A549 treated with AZD9567 at 1 μM for 4 hours (cell line): ENCODE data around the gene KIAA1217. TPM values are rescaled to one million over a fixed set of nuclear protein-coding genes. Genes with fewer than 3 reads are reported as not detected.

Source experiments
- total RNA-seq: library from RNA; stranded (reverse); fragments of 200-300 nt; extraction: Qiagen RNA extraction; gene quantifications from 5 replicates; pipeline ENCODE4 v1.2.3, GENCODE V29; 2022; ENCODE audit not compliant: insufficient read depth

The KIAA1217 gene, protein sequence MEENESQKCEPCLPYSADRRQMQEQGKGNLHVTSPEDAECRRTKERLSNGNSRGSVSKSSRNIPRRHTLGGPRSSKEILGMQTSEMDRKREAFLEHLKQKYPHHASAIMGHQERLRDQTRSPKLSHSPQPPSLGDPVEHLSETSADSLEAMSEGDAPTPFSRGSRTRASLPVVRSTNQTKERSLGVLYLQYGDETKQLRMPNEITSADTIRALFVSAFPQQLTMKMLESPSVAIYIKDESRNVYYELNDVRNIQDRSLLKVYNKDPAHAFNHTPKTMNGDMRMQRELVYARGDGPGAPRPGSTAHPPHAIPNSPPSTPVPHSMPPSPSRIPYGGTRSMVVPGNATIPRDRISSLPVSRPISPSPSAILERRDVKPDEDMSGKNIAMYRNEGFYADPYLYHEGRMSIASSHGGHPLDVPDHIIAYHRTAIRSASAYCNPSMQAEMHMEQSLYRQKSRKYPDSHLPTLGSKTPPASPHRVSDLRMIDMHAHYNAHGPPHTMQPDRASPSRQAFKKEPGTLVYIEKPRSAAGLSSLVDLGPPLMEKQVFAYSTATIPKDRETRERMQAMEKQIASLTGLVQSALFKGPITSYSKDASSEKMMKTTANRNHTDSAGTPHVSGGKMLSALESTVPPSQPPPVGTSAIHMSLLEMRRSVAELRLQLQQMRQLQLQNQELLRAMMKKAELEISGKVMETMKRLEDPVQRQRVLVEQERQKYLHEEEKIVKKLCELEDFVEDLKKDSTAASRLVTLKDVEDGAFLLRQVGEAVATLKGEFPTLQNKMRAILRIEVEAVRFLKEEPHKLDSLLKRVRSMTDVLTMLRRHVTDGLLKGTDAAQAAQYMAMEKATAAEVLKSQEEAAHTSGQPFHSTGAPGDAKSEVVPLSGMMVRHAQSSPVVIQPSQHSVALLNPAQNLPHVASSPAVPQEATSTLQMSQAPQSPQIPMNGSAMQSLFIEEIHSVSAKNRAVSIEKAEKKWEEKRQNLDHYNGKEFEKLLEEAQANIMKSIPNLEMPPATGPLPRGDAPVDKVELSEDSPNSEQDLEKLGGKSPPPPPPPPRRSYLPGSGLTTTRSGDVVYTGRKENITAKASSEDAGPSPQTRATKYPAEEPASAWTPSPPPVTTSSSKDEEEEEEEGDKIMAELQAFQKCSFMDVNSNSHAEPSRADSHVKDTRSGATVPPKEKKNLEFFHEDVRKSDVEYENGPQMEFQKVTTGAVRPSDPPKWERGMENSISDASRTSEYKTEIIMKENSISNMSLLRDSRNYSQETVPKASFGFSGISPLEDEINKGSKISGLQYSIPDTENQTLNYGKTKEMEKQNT (N-terminal part only)
- total RNA-seq: 1.3 to 1.8 TPM (median 1.7 TPM) in 5 replicates

DNA sequence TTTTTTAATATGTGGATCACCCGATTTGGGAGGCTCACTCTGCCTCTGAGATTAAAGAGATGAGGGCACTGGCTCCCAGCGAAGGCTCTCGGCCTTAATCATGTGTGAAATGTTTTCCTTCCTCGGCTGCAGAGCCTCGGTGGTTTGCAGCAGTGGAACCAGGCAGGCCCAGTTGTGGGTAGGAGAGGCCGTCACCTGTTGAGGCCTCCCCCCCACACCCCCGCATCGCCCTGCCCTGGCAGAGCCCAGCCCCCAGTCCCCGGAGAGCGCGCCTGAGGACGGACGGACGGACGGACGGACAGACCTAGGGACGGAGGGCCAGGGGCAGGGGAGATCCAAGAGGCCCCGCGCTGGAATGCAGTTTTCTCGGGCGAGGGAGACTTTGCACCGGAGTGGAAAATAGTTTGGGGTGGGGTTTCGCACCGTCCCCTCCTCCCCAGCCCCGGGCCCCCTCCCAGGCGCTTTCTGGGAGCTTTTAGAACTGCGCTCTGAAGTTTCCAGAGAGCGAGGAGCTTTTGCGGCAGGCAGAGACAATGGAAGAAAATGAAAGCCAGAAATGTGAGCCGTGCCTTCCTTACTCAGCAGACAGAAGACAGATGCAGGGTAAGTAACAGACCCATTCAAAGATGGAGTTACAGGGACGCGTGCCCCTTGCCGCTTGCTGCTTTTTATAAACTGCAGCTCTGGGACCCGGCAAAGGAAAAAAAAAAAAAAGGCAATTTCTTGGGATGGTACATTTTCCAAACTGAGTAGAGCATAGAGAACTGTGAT is at the start of gene KIAA1217:
Gene KIAA1217, plus strand, starts transcription at position 478 of the 771 bp plus-strand sequence. Its CDS starts 56 bp downstream, at position 534.

